GM18526 (cell line): ENCODE data around the gene TSPAN12.

Experiments
- POLR2A ChIP-seq: IDR thresholded peaks from 3 replicates; pipeline ENCODE4 v1.6.1; 2011; ENCODE audit not compliant: insufficient read length; ENCODE audit errors: extremely low read depth

TSPAN12 gene

GRCh38 chr7:120825152-120825551 is 32.8 kb downstream of the TSPAN12 start:
- TF ChIP-seq POLR2A = no peak

GRCh38 chr7:120819861-120820260 is 38.1 kb downstream of the TSPAN12 start:
- TF ChIP-seq POLR2A = no peak

GRCh38 chr7:120817851-120818250 is 40.1 kb downstream of the TSPAN12 start:
- no peak for TF ChIP-seq POLR2A

GRCh38 chr7:120814253-120814939 is 43.5 kb downstream of the TSPAN12 start:
- TF ChIP-seq POLR2A = no peak

- no peak for TF ChIP-seq POLR2A
Observed at GRCh38 chr7:120813546-120814252, 44.2 kb downstream of the TSPAN12 start.

GRCh38 chr7:120813089-120813488 is 44.9 kb downstream of the TSPAN12 start:
- TF ChIP-seq POLR2A = no peak

GRCh38 chr7:120809260-120809659 is 48.7 kb downstream of the TSPAN12 start:
- TF ChIP-seq POLR2A = no peak

- no peak for TF ChIP-seq POLR2A
Observed at GRCh38 chr7:120807390-120807789, 50.6 kb downstream of the TSPAN12 start.

GRCh38 chr7:120806669-120807068 is 51.3 kb downstream of the TSPAN12 start:
- no peak for TF ChIP-seq POLR2A

GRCh38 chr7:120805636-120806388 is 52.1 kb downstream of the TSPAN12 start:
- no peak for TF ChIP-seq POLR2A

GRCh38 chr7:120802751-120803150 is 55.2 kb downstream of the TSPAN12 start:
- no peak for TF ChIP-seq POLR2A

- TF ChIP-seq POLR2A = no peak
Observed at GRCh38 chr7:120799813-120800475, 58.0 kb downstream of the TSPAN12 start.

GRCh38 chr7:120799147-120799546 is 58.8 kb downstream of the TSPAN12 start:
- TF ChIP-seq POLR2A = no peak

- TF ChIP-seq POLR2A = no peak
Observed at GRCh38 chr7:120797026-120797645, 60.8 kb downstream of the TSPAN12 start.

- no peak for TF ChIP-seq POLR2A
Observed at GRCh38 chr7:120794106-120794729, 63.7 kb downstream of the TSPAN12 start.
